Loucy (cell line): ENCODE results near the gene MCF2L.

Source experiments
- EZH2phosphoT487 ChIP-seq: fragments of 200-600 bp; IDR thresholded peaks from 2 replicates; pipeline ENCODE4 v1.6.1; 2018; ENCODE audit warnings: antibody characterized with exemption, mild to moderate bottlenecking, moderate library complexity, borderline replicate concordance
- TF ChIP-seq, protein P1 (sequence below): fragments of 200-600 bp; sonication (generic); conservative IDR thresholded peaks from 2 replicates; pipeline ENCODE4 v1.5.1; 2014; ENCODE audit warnings: mild to moderate bottlenecking, antibody characterized with exemption, low read length

DNA sequence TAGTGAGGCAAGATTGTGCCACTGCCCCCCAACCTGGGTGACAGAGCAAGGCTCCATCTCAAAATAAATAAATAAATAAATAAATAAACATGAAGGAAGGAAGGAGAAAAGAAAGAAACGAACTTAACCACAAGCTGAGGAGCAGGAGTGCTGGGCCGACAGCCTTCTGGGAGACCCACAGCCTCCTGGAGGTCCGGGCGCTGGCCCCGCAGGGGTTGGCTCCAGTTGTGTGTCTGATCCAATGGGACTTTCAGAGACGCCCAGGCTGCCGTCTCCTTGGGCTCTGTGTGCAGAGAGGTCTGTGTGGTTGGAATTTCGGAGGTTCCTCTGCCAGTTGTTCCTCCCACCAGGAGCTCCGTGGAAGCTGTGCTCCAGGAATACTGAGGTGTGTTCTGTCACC, 36.0 kb upstream of the MCF2L start:
- TF ChIP-seq, protein P1, sequence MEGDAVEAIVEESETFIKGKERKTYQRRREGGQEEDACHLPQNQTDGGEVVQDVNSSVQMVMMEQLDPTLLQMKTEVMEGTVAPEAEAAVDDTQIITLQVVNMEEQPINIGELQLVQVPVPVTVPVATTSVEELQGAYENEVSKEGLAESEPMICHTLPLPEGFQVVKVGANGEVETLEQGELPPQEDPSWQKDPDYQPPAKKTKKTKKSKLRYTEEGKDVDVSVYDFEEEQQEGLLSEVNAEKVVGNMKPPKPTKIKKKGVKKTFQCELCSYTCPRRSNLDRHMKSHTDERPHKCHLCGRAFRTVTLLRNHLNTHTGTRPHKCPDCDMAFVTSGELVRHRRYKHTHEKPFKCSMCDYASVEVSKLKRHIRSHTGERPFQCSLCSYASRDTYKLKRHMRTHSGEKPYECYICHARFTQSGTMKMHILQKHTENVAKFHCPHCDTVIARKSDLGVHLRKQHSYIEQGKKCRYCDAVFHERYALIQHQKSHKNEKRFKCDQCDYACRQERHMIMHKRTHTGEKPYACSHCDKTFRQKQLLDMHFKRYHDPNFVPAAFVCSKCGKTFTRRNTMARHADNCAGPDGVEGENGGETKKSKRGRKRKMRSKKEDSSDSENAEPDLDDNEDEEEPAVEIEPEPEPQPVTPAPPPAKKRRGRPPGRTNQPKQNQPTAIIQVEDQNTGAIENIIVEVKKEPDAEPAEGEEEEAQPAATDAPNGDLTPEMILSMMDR, result no peak
- TF ChIP-seq EZH2phosphoT487, result no peak
